ENCODE data around the gene CD2BP2.

CD2BP2 gene

GRCh38 chr16:30358990-30359870 is 4.1 kb upstream of the CD2BP2 start:
- Mint-ChIP-seq H3K9me3 (no peaks in the 10 kb centered on the region), H3K4me1 (peaks cover 16% of the 10 kb centered on the region), H3K4me3 (no peak overlapping the region), H3K36me3 (ENCODE audit: low read depth) (peaks cover 45% of the 10 kb centered on the region), H3K27me3 (ENCODE audit: low read depth) (no peaks in the 10 kb centered on the region), H3K27ac (no peak overlapping the region)
- TF ChIP-seq CTCF (IDR thresholded peaks at IDR 0.05; ENCODE audit: unreplicated experiment in 3 of 3): no peak

DNA sequence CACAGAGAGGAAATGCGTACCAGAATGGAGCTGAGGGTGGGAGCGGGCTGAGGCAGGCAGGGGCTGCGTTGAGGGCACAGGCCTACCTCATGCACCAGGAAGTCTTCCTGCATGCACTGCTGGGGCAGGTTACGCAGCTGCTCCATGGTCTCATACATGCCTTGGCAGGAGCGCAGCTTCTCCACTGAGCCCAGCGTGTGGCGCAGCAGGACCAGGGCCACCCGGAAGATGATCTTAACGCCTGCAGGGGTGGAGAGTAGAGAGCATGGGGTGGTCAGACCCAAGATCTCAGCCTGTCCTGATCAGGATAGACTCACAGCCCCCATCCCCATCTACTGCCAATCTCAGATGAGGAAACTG is 3.4 kb upstream of the CD2BP2 start:
- Mint-ChIP-seq H3K9me3 (no peaks in the 10 kb centered on the region), H3K27ac (no peak overlapping the region), H3K4me1 (peaks cover 18% of the 10 kb centered on the region), H3K27me3 (ENCODE audit: low read depth) (no peaks in the 10 kb centered on the region), H3K36me3 (ENCODE audit: low read depth) (peaks cover 44% of the 10 kb centered on the region), H3K4me3 (no peak overlapping the region)
- TF ChIP-seq CTCF (IDR thresholded peaks at IDR 0.05; ENCODE audit: unreplicated experiment in 3 of 3): no peak

DNA sequence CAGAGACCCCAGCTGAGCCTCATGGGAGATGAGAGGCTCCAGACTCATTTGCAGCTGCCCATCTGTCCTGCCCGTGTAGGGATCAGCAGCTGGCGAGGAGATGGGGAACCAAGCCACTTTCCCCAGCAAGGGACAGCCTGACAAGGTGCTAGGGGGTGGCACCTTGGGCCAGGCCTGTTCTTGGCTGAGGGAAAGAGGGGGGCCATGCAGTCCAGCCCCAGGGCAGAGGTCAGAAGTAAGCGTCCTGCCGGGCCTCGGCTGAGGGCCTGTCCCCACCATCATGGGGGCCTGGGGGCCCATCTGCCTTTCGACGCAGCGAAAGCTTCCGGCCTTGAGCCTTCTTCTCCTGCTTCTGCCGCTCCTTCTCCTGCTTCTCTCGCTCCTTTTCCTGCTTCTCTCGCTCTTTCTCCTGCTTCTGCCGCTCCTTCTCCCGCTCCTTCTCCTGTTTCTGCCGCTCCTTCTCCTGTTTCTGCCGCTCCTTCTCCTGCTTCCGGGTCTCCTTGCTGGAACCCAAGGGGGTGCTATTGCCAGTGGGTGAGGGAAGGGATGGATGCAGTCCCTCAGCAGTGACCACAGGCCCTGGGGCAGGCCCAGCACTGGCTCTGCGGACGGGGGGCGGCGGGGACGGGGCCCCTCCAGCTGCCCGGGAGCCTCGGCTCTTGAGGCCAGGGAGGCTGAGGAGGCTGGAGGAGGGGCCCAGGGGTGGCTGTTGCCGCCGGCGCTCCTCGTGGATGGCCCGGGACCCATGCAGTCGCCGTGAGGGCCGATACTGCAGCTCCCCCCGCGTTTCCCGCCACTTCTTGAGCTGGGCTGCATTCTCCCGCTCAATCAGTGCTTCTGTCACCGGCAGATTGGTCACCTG is 2.8 kb upstream of the CD2BP2 start:
- Mint-ChIP-seq H3K4me1 (peaks cover 18% of the 10 kb centered on the region), H3K27me3 (ENCODE audit: low read depth) (no peaks in the 10 kb centered on the region), H3K27ac (peak overlapping the region in 1 of 3 experiments; percentile 97), H3K36me3 (ENCODE audit: low read depth) (peaks cover 38% of the 10 kb centered on the region), H3K4me3 (peak overlapping the region; percentile 28 to 72 (median 64)), H3K9me3 (no peaks in the 10 kb centered on the region)
- TF ChIP-seq CTCF (IDR thresholded peaks at IDR 0.05; ENCODE audit: unreplicated experiment in 3 of 3): no peak

DNA sequence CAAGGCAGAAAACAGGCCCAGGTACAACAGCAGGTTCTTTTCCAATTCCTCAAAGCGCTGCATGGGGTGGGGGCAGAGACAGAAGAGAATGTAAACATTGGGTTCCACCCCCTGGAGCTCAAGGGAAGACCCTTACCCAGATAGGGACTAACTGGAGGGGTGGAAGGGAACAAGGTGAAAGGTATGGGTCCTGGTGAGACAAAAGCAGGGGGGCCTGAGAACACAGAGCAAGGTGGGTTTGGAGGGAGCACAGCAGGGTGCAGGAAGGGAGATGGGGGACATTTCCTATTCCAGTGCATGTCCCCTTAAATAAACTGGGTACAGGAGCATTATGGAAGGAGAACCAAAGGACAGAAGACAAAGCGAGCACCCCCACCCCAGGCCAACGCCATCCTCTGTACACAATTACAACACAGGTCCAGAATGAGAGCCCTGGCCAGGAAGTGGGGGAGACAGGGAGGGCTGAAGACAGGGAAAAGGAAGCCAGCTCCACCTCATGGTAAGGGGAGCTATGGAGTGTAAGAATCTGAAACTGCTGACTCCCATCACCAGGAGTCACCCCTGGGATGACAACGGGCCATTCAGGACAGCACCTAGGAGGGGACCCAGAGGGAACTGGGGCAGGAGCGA is 2.1 kb upstream of the CD2BP2 start:
- Mint-ChIP-seq H3K9me3 (no peaks in the 10 kb centered on the region), H3K27me3 (ENCODE audit: low read depth) (no peaks in the 10 kb centered on the region), H3K27ac (peak overlapping the region in 2 of 3 experiments; percentile 64 to 97), H3K36me3 (ENCODE audit: low read depth) (peaks cover 39% of the 10 kb centered on the region), H3K4me3 (peak overlapping the region in 1 of 3 experiments; percentile 23), H3K4me1 (peaks cover 20% of the 10 kb centered on the region)
- no peak for TF ChIP-seq CTCF (IDR thresholded peaks at IDR 0.05; ENCODE audit: unreplicated experiment in 3 of 3)

GRCh38 chr16:30356401-30357084 is 1.4 kb upstream of the CD2BP2 start:
- Mint-ChIP-seq H3K4me1 (peaks cover 22% of the 10 kb centered on the region), H3K27me3 (ENCODE audit: low read depth) (no peaks in the 10 kb centered on the region), H3K9me3 (no peaks in the 10 kb centered on the region), H3K36me3 (ENCODE audit: low read depth) (peaks cover 42% of the 10 kb centered on the region), H3K4me3 (peak overlapping the region; percentile 91 to 96 (median 94)), H3K27ac (peak overlapping the region; percentile 97 to 100 (median 99))
- no peak for TF ChIP-seq CTCF (IDR thresholded peaks at IDR 0.05; ENCODE audit: unreplicated experiment in 3 of 3)

All from nephron (organoid).